Colonic mucosa (tissue), 4 donors: ENCODE measurements around the gene TPRN. TPM values are rescaled to one million over a fixed set of nuclear protein-coding genes. Genes with fewer than 3 reads are reported as not detected.

Experiments
- DNase-seq: peaks from one replicate; pipeline ENCODE4 v3.0.0-alpha.2; 2020
- H3K27ac ChIP-seq: fragments of 200-600 bp; one replicate; pipeline ENCODE4 v1.8.0; 2021
- H3K27me3 ChIP-seq: fragments of 200-600 bp; one replicate; pipeline ENCODE4 v1.8.0; 2021
- H3K36me3 ChIP-seq: fragments of 200-600 bp; one replicate; pipeline ENCODE4 v1.8.0; 2021
- H3K4me1 ChIP-seq: fragments of 200-600 bp; one replicate; pipeline ENCODE4 v1.8.0; 2021; ENCODE audit warnings: mild to moderate bottlenecking
- H3K4me3 ChIP-seq: fragments of 200-600 bp; one replicate; pipeline ENCODE4 v1.8.0; 2021
- H3K9ac ChIP-seq, 2 donors: one replicate each; pipeline ENCODE4 v1.7.0; 2013; ENCODE audit warnings: control low read depth in 2 of 2, low read depth in 2 of 2, low read length in 2 of 2
- H3K9me3 ChIP-seq: fragments of 200-600 bp; one replicate; pipeline ENCODE4 v1.8.0; 2021
- intact Hi-C: fragments of 100-400 bp; cut with DNase I; formaldehyde crosslinking; loops from one replicate; pipeline ENCODE4 v1.14.1; 2022
- total RNA-seq, 2 donors: library from RNA; stranded (reverse); fragmentation: NEBNext Ultra II Directional in 1 of 2; extraction: Animal tissue kit (Norgen Biotek cat#: 25700) in 1 of 2; gene quantifications; one replicate each; pipeline ENCODE4 v1.2.1, GENCODE V29; 2021
- TF ChIP-seq, protein P1 (sequence below): fragments of 200-600 bp; IDR thresholded peaks from one replicate; pipeline ENCODE4 v1.8.0; 2022; ENCODE audit warnings: antibody characterized with exemption, mild to moderate bottlenecking
- donor health status: healthy.
- donor health status: DM: no; HTN: no; CAD: no.
- donor health status: DM: no; HTN: no; CAD: no.

TPRN gene
- total RNA-seq, 2 donors from 2014 or later, result 83.1 to 124 TPM

DNA sequence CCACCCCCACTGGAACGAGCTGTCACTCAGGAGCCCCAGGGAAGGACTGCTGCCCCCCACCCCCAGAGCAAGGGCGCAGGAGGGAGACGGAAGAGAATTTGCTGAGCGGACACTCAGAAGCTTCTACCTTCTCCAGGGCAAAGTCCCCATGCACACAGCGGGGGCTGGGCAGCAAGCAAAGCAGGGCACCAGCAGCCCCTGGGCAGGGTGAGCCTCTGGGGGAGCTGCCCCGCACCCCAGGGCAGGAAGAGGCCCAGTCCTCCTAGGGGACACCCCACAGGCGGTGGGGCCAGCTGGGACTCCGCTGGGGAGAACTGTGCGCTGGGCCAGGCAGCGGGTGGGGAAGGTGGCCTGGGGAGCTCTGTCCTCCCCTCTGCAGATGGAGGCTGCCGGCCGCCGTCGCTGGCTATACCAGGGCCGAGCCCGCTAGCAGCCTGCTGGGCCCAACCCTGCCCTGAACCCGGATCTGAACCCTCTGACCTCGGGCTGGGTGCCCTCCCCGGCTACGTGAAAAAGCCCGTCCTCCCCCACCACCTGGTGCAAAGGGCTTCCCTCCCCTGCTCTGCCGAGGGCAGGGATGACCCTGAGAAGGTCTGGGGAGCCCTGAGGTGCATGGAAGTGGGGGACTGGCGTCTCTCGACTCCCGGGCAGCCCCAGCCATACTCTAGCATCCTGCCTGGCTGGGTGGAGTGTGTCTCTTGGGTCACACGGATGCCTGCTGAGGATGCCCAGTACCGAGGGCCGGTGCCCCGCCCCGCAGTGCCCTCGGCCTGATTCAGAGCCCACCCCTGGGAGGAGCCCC is 29.6 kb upstream of the TPRN start:
- no peak overlapping the region for H3K27ac ChIP-seq

DNA sequence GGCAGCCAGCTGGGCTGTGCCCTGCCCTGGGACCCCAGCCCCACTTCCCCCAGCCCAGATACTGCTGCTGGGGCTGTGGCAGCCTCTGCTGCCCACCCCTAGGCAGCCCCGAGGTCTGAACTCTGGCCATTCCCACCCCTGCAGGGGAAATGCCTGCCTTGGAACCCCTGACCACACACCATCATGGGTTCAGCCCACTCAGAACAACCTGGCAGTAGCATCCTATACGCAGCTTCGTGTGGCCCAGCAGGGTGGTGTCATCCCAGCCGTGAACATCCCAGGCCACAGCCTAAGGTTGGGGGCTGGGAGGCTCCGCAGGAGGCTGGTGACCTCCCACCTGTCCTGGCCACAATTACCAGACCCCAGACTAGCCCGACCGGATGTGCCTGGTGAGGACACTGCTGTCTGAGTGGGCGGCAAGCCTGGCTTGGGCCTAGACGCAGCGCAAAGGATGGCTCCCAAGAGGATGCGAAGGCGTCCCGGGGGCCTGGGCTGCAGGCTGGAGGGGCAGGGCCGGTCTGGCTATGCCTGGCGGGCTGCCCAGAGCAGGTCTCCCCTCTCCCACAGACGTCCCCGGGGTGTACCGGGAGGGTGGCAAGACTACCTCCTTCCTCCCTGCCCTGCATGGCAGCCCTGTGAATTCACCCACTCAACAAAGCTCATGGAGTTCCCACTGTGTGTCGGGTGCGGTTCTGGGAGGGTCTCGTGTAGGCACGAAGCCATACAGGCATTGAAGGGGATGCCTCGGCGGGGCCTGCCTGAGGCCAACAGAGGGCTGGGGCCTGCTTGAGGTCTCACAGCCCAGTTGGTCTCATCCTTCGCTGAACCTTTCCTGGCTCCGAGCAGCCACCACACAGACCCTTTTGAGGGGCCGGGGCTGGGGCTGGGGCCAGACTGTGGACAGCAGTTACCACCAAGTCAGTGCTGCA is 28.7 kb upstream of the TPRN start:
- H3K27ac ChIP-seq, result no peak overlapping the region
- H3K9ac ChIP-seq, result no peak overlapping the region
- H3K27me3 ChIP-seq, result peaks cover 36% of the 10 kb centered on the region
- H3K4me3 ChIP-seq, result no peak overlapping the region
- no peak for DNase-seq
- no peaks in the 10 kb centered on the region for H3K36me3 ChIP-seq
- no peaks in the 10 kb centered on the region for H3K9me3 ChIP-seq
- TF ChIP-seq, protein P1, sequence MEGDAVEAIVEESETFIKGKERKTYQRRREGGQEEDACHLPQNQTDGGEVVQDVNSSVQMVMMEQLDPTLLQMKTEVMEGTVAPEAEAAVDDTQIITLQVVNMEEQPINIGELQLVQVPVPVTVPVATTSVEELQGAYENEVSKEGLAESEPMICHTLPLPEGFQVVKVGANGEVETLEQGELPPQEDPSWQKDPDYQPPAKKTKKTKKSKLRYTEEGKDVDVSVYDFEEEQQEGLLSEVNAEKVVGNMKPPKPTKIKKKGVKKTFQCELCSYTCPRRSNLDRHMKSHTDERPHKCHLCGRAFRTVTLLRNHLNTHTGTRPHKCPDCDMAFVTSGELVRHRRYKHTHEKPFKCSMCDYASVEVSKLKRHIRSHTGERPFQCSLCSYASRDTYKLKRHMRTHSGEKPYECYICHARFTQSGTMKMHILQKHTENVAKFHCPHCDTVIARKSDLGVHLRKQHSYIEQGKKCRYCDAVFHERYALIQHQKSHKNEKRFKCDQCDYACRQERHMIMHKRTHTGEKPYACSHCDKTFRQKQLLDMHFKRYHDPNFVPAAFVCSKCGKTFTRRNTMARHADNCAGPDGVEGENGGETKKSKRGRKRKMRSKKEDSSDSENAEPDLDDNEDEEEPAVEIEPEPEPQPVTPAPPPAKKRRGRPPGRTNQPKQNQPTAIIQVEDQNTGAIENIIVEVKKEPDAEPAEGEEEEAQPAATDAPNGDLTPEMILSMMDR, result no peak
- intact Hi-C loops, result loop anchor here (5.0 kb wide), 1 partner anchor 42 kb away; the partner anchor contains the start of genes ANAPC2 and SSNA1
- peaks cover 23% of the 10 kb centered on the region for H3K4me1 ChIP-seq

More for the DNA sequence above, 29.6 kb upstream of the TPRN start:
- TF ChIP-seq, protein P1, result no peak
- no peak overlapping the region for H3K9ac ChIP-seq
- peaks cover 44% of the 10 kb centered on the region for H3K27me3 ChIP-seq
- no peaks in the 10 kb centered on the region for H3K36me3 ChIP-seq
- H3K4me1 ChIP-seq, result peaks cover 18% of the 10 kb centered on the region
- H3K4me3 ChIP-seq, result no peak overlapping the region
- intact Hi-C loops, result loop anchor here (5.0 kb wide), 1 partner anchor 43 kb away; the partner anchor contains the start of genes ANAPC2 and SSNA1
- H3K9me3 ChIP-seq, result no peaks in the 10 kb centered on the region
- peak; percentile 39 for DNase-seq

- TF ChIP-seq, protein P1, result no peak
- no peak overlapping the region for H3K9ac ChIP-seq
- peaks cover 23% of the 10 kb centered on the region for H3K4me1 ChIP-seq
- H3K27me3 ChIP-seq, result peaks cover 32% of the 10 kb centered on the region
- H3K27ac ChIP-seq, result no peak overlapping the region
- no peaks in the 10 kb centered on the region for H3K9me3 ChIP-seq
- H3K36me3 ChIP-seq, result no peaks in the 10 kb centered on the region
- no peak for DNase-seq
- no peak overlapping the region for H3K4me3 ChIP-seq
- intact Hi-C loops, result loop anchor here (5.0 kb wide), 1 partner anchor 41 kb away; the partner anchor contains the start of genes ANAPC2 and SSNA1
Observed at GRCh38 chr9:137228506-137228967, 28.0 kb upstream of the TPRN start.

GRCh38 chr9:137227853-137228505 is 27.4 kb upstream of the TPRN start:
- peaks cover 27% of the 10 kb centered on the region for H3K27me3 ChIP-seq
- no peak for DNase-seq
- H3K4me3 ChIP-seq, result no peak overlapping the region
- intact Hi-C loops, result loop anchor here (2.0 to 5.0 kb wide), 2 partner anchors 41 to 107 kb away; partner anchors contain the start of genes ANAPC2 and SSNA1
- peaks cover 24% of the 10 kb centered on the region for H3K4me1 ChIP-seq
- no peak overlapping the region for H3K9ac ChIP-seq
- no peak overlapping the region for H3K27ac ChIP-seq
- TF ChIP-seq, protein P1, result no peak
- H3K9me3 ChIP-seq, result no peaks in the 10 kb centered on the region
- H3K36me3 ChIP-seq, result no peaks in the 10 kb centered on the region
